GM12872 (cell line): ENCODE measurements around the gene TPCN1.

ENCODE experiments used
- TF ChIP-seq, protein P1 (sequence below): IDR thresholded peaks from 3 replicates; pipeline ENCODE4 v1.5.1; 2011; ENCODE audit warnings: low read depth, mild to moderate bottlenecking, low read length, moderate library complexity; ENCODE audit not compliant: insufficient read depth

The TPCN1 gene

GRCh38 chr12:113197518-113198077, 23.7 kb upstream of the TPCN1 start:
- TF ChIP-seq, protein P1, sequence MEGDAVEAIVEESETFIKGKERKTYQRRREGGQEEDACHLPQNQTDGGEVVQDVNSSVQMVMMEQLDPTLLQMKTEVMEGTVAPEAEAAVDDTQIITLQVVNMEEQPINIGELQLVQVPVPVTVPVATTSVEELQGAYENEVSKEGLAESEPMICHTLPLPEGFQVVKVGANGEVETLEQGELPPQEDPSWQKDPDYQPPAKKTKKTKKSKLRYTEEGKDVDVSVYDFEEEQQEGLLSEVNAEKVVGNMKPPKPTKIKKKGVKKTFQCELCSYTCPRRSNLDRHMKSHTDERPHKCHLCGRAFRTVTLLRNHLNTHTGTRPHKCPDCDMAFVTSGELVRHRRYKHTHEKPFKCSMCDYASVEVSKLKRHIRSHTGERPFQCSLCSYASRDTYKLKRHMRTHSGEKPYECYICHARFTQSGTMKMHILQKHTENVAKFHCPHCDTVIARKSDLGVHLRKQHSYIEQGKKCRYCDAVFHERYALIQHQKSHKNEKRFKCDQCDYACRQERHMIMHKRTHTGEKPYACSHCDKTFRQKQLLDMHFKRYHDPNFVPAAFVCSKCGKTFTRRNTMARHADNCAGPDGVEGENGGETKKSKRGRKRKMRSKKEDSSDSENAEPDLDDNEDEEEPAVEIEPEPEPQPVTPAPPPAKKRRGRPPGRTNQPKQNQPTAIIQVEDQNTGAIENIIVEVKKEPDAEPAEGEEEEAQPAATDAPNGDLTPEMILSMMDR, result no peak

GRCh38 chr12:113198296-113198695, 23.0 kb upstream of the TPCN1 start:
- TF ChIP-seq, protein P1, result no peak

DNA sequence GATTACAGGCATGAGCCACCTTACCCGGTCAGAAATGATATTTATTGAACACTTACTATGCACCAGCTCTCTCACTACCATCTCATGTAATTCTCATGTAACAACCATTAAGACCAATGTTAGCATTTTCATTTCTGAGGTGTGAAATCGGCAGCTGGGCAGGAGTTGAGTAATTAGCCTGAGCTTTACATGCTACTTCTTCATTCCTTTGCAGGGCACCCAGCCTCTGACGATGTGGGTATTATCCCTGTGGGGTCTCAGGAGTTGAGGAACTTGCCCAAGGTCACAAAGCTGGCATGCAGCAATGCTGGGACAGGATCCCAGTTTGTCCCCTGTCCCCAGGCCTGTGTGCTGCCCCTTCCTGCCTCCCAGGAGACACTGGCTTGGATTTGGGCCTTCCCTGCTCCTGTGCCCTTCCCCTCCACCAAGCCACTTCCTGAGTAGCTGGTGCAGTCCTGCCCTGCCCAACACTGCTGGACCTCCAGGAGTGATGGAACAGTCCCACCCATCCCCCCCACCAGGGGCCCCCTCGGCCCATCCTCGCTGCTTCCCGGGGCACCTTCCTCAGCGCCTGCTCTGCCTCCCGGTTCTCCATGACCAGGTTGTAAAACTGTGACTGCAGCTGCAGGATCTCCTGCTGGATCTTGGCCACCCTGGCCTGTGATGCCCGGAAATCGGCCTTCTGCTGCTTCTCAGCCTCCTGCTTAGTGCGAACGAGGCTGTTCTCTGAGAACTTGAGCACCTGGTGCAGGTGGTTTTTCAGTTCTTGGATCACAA, 21.1 kb upstream of the TPCN1 start:
- TF ChIP-seq, protein P1, result no peak

DNA sequence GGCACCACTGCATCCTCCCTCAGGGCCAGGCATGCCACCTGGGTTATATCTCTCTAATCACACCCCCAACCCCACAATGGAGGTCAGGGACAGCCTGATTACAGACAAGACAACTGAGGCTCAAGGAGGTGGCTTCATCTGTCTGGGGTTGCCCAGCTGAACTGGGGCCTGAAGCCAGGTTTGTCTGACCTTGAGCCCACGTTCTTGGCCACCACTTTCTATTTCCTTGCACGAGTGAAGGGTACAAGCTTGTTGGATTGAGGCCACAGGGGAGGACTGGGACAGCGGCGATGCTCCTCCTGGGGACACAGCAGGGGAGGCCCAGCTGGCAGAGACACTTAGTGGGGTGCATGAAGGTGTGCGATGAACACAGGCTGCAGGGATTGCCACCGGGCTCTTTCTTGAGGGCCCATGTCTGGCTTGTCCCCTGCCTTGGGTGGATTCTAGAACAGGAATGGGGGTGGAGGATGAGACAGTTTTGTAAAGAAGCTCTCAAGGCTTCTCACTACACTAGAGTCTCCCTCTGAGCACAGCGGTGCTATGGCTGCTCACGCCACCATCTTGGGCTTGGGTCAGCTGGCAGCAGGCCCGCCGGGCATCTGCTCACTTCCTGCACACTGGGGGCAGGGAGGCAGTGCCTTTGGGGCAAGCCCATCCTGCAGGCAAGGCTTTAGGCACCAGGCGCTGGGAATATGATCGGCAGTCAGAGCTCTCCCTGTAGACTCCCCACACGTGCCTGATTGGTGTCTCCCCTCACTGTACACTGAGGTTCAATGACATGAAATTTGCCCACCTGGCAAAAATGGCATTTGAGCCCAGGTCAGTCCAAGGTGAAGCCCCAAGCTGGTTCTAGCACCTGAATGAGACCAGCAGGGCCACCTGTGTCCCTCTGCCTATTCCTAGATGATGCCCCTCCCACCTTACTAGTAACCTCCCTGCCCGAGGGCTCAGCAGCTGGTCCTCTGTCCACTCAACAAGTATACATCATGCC, 19.8 kb upstream of the TPCN1 start:
- TF ChIP-seq, protein P1, result no peak

GRCh38 chr12:113202300-113203075, 18.8 kb upstream of the TPCN1 start:
- TF ChIP-seq, protein P1, result no peak

DNA sequence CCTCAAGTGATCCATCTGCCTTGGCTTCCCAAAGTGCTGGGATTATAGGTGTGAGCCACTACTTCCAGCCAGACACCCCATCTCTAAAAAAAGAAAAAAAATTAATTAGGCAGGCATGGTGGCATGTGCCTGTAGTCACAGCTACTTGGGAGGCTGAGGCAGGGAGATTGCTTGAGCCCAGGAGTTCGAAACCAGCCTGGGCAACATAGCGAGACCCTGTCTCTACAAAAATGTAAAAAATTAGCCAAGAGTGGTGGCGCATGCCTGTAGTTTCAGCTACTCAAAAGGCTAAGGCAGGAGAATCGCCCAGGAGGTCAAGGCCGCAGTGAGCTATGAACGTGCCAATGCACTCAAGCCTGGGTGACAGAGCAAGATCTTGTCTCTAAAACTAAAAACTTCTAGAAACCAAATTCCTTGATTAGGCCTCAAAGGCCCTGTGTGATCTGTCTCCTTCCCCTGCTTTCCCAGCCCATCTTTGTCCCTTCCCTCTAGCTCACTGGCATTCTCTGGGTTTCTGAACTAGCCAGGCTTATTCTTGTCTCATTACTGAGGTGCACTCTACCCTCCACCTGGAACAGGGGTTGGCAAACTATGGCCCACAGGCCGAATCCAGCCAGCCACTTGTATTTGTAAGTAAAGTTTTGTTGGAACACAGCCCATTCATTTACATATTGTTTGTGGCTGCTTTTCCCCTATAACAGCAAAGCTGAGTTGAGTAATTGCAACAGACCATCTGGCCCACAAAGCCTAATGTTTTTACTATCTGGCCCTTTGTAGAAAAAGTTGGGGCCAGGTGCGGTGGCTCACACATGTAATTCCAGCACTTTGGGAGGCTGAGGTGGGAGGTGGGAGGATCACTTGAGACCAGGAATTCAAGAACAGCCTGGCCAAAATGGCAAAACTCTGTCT, 17.2 kb upstream of the TPCN1 start:
- TF ChIP-seq, protein P1, result no peak
